ENCODE measurements around the gene OLA1.
A peak's percentile ranks its signal among the peaks of the same experiment; 100 is the strongest.

Gene OLA1

GRCh38 chr2:174259981-174260380, 11.6 kb upstream of the OLA1 start:
- TF ChIP-seq EGR1 (IDR thresholded peaks at IDR 0.05) (no peak), USF1 (IDR thresholded peaks at IDR 0.05) (no peak), NFIC (IDR thresholded peaks at IDR 0.05) (peak; percentile 63), CEBPB (IDR thresholded peaks at IDR 0.05) (peak; percentile 93), MAX (IDR thresholded peaks at IDR 0.05) (no peak)

GRCh38 chr2:174254267-174254666, 5.9 kb upstream of the OLA1 start:
- TF ChIP-seq NFIC (IDR thresholded peaks at IDR 0.05), result no peak
- no peak for TF ChIP-seq TEAD4 (IDR thresholded peaks at IDR 0.05)
- TF ChIP-seq EGR1 (IDR thresholded peaks at IDR 0.05), result no peak
- no peak for TF ChIP-seq YY1 (IDR thresholded peaks at IDR 0.05; ENCODE audit: low read depth)
- no peak for TF ChIP-seq ZBTB7A (IDR thresholded peaks at IDR 0.05; ENCODE audit: low read depth)
- no peak for TF ChIP-seq TAF1 (IDR thresholded peaks at IDR 0.05; ENCODE audit: low read depth)
- TF ChIP-seq USF1 (IDR thresholded peaks at IDR 0.05), result no peak
- TF ChIP-seq CEBPB (IDR thresholded peaks at IDR 0.05), result no peak
- TF ChIP-seq EP300 (IDR thresholded peaks at IDR 0.05; ENCODE audit: borderline replicate concordance), result no peak
- no peak for TF ChIP-seq FOXM1 (IDR thresholded peaks at IDR 0.05; ENCODE audit: borderline replicate concordance, low read depth)
- TF ChIP-seq TCF12 (IDR thresholded peaks at IDR 0.05; ENCODE audit: low read depth), result no peak
- TF ChIP-seq CREB1 (IDR thresholded peaks at IDR 0.05; ENCODE audit: low read depth), result no peak
- no peak for TF ChIP-seq MAX (IDR thresholded peaks at IDR 0.05)
- no peak for TF ChIP-seq REST (IDR thresholded peaks at IDR 0.05; ENCODE audit: low read depth)
- no peak for TF ChIP-seq RAD21 (IDR thresholded peaks at IDR 0.05; ENCODE audit: low read depth)

- no peak for TF ChIP-seq EGR1 (IDR thresholded peaks at IDR 0.05)
- TF ChIP-seq TCF12 (IDR thresholded peaks at IDR 0.05; ENCODE audit: low read depth), result no peak
- no peak for TF ChIP-seq CEBPB (IDR thresholded peaks at IDR 0.05)
- TF ChIP-seq REST (IDR thresholded peaks at IDR 0.05; ENCODE audit: low read depth), result no peak
- no peak for TF ChIP-seq CREB1 (IDR thresholded peaks at IDR 0.05; ENCODE audit: low read depth)
- TF ChIP-seq TEAD4 (IDR thresholded peaks at IDR 0.05), result no peak
- no peak for TF ChIP-seq ZBTB7A (IDR thresholded peaks at IDR 0.05; ENCODE audit: low read depth)
- no peak for TF ChIP-seq FOXM1 (IDR thresholded peaks at IDR 0.05; ENCODE audit: borderline replicate concordance, low read depth)
- TF ChIP-seq NFIC (IDR thresholded peaks at IDR 0.05), result no peak
- TF ChIP-seq MAX (IDR thresholded peaks at IDR 0.05), result no peak
Measured at GRCh38 chr2:174248998-174249592, 763 bp upstream of the OLA1 start.

GRCh38 chr2:174247474-174248186, 702 bp downstream of the OLA1 start:
- TF ChIP-seq TCF12 (IDR thresholded peaks at IDR 0.05; ENCODE audit: low read depth), result 0 out of 2 replicates have a peak, but pooled peaks have one; percentile 22
- TF ChIP-seq MAX (IDR thresholded peaks at IDR 0.05), result no peak

- TF ChIP-seq EGR1 (IDR thresholded peaks at IDR 0.05) (no peak), RAD21 (IDR thresholded peaks at IDR 0.05; ENCODE audit: low read depth) (no peak)
Measured at GRCh38 chr2:174246944-174247381, 1.4 kb downstream of the OLA1 start.

- no peak for TF ChIP-seq ZBTB7A (IDR thresholded peaks at IDR 0.05; ENCODE audit: low read depth)
- TF ChIP-seq TCF12 (IDR thresholded peaks at IDR 0.05; ENCODE audit: low read depth), result no peak
- TF ChIP-seq EGR1 (IDR thresholded peaks at IDR 0.05), result no peak
- no peak for TF ChIP-seq NFIC (IDR thresholded peaks at IDR 0.05)
- TF ChIP-seq CEBPB (IDR thresholded peaks at IDR 0.05), result no peak
- TF ChIP-seq EP300 (IDR thresholded peaks at IDR 0.05; ENCODE audit: borderline replicate concordance), result no peak
- no peak for TF ChIP-seq RAD21 (IDR thresholded peaks at IDR 0.05; ENCODE audit: low read depth)
Measured at GRCh38 chr2:174245065-174245464, 3.3 kb downstream of the OLA1 start.
